Epithelial cell of esophagus (primary cell): ENCODE measurements around the gene TMEFF2.

ENCODE experiments used
- DNase-seq: peaks from one replicate; pipeline ENCODE4 v3.0.0; 2010; ENCODE audit warnings: low read depth
- H3K4me3 ChIP-seq: 2 replicates; pipeline ENCODE4 v1.5.1; 2011; ENCODE audit warnings: mild to moderate bottlenecking, low read length, control low read depth
- TF ChIP-seq, protein P1 (sequence below): IDR thresholded peaks from 2 replicates; pipeline ENCODE4 v1.5.1; 2011; ENCODE audit warnings: low read depth, mild to moderate bottlenecking, low read length, control low read depth, inconsistent platforms; ENCODE audit not compliant: insufficient read depth; ENCODE audit errors: missing control alignments

TMEFF2 gene

DNA sequence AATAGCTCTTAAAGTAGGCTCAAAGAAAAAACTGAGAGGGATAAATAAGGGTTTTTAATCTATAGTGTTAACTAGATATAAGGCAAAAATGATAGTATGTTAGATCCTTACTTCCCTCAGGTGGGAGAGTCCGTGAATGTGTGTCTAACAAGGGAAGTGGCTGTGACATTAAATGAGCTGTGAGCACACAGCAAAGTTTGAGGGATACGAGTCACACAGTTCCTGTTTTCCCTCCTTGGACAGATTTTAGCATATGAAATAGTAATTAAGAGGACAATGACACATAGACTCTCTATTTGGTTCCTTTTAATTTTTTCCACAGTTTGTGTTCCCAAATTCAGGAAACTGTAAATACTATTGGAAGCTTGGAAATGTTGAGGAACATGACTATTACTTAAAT lies 199.4 kb downstream of the TMEFF2 start:
- TF ChIP-seq, protein P1, sequence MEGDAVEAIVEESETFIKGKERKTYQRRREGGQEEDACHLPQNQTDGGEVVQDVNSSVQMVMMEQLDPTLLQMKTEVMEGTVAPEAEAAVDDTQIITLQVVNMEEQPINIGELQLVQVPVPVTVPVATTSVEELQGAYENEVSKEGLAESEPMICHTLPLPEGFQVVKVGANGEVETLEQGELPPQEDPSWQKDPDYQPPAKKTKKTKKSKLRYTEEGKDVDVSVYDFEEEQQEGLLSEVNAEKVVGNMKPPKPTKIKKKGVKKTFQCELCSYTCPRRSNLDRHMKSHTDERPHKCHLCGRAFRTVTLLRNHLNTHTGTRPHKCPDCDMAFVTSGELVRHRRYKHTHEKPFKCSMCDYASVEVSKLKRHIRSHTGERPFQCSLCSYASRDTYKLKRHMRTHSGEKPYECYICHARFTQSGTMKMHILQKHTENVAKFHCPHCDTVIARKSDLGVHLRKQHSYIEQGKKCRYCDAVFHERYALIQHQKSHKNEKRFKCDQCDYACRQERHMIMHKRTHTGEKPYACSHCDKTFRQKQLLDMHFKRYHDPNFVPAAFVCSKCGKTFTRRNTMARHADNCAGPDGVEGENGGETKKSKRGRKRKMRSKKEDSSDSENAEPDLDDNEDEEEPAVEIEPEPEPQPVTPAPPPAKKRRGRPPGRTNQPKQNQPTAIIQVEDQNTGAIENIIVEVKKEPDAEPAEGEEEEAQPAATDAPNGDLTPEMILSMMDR: no peak
- DNase-seq: no peak
- H3K4me3 ChIP-seq: no peak overlapping the region

DNA sequence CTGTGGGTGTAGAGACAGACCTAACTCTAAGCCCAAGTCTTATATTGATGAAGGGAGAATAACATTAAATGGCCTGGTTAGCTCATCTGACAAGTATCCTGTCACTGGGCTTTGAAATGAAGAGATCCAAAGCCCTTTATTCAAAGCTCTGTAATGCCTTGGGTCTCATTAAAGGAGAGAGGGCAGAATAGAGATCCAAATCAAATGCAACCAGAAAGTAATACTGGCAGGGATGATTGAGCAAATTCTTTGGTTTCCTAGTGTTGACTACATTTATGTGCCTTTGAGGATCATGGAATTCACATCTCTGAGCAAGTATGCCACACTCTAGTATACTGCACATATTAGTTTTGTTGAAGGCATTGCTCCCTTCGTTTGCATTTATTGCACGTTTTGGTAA lies 200.0 kb downstream of the TMEFF2 start:
- no peak overlapping the region for H3K4me3 ChIP-seq
- no peak for DNase-seq
- TF ChIP-seq, protein P1: no peak

DNA sequence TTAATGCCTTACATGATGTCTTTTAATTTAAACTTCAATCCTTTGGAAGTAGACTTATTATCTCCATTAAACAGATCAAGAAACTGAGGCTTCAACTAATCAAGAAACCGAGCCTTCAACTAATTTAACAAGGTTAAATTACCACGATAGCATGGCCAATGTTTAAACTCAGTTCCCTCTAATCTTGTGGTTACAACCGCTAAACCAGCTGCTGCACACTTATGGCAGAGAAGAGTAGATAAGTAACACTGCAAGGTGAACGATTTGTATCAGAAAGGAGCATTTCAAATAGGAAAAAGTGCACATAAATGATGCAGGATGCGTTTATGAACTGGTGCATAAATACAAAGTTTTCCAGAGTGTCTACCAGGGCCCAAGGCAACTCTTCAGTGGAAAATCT lies 203.3 kb downstream of the TMEFF2 start:
- no peak for DNase-seq
- TF ChIP-seq, protein P1: no peak

DNA sequence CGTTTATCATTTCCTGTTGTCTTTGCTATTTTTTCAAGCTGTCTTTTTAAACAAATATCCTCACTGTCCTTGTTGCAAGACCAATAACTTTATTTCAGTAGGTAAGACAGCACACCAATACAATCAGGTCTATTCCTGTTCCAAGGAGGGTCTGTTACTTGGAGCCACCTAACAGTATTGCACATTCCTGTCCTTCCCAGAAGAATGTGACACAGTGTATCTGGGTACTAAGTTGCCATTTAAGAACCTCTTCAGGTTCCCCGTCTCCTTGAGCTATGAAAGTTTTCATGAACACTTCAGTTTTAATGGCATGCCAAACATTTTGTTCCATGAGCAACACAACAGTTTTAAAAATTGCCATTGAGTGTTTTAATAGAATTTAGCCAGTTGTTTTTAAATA lies 209.0 kb downstream of the TMEFF2 start:
- no peak for DNase-seq
- H3K4me3 ChIP-seq: no peak overlapping the region
- TF ChIP-seq, protein P1: no peak

More for the DNA sequence above, 203.3 kb downstream of the TMEFF2 start:
- H3K4me3 ChIP-seq: no peak overlapping the region

- TF ChIP-seq, protein P1: no peak
- DNase-seq: no peak
- no peak overlapping the region for H3K4me3 ChIP-seq
Observed at GRCh38 chr2:191983591-191983990, 211.1 kb downstream of the TMEFF2 start.

GRCh38 chr2:191983186-191983585 lies 211.5 kb downstream of the TMEFF2 start:
- peak; percentile 33 for DNase-seq
- TF ChIP-seq, protein P1: no peak
- no peak overlapping the region for H3K4me3 ChIP-seq

DNA sequence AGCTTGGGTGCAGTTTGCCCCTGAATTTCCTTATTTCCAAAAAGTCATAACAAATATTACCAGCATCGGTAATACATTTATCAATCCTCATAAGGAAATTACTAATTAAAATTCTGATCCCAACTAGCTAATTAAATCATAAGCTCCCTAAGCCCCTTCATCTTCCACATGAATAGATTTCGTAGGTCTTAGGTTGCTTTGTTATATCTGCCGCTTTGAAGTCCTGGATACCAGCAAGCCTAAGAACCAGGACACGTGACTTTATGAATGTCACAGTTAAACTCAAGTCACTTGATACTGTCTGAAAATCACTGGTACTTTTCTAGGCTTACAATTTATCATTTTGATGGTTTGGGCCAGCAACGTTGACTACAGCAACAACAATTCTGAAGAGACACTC lies 213.0 kb downstream of the TMEFF2 start:
- no peak overlapping the region for H3K4me3 ChIP-seq
- no peak for DNase-seq
- TF ChIP-seq, protein P1: no peak
